HepG2 (cell line): ENCODE data around the gene ZCCHC24. TPM values are rescaled to one million over a fixed set of nuclear protein-coding genes. Genes with fewer than 3 reads are reported as not detected.
A peak's percentile ranks its signal among the peaks of the same experiment; 100 is the strongest.

Experiments used
- CENPX ChIP-seq: sonication (generic); formaldehyde crosslinking; IDR thresholded peaks from 2 replicates; pipeline ENCODE4 v1.9.0; 2021; ENCODE audit warnings: mild to moderate bottlenecking, missing genetic modification reagents, moderate library complexity
- CREB1 ChIP-seq, 2 experiments: fragments of 450-650 bp in 1 of 2; IDR thresholded peaks; 2 replicates each; pipeline ENCODE4 v1.6.1; 2016 to 2017; ENCODE audit warnings: control low read depth in 1 of 2, mild to moderate bottlenecking in 1 of 2, missing compliant biosample characterization in 1 of 2, missing genetic modification characterization in 1 of 2
- DMAP1 ChIP-seq: IDR thresholded peaks from 2 replicates; pipeline ENCODE4 v1.6.1; 2016
- EHMT2 ChIP-seq: fragments of 200-600 bp; sonication (generic); IDR thresholded peaks from 2 replicates; pipeline ENCODE4 v1.7.0; 2017; ENCODE audit warnings: antibody characterized with exemption, low read depth, low read length, borderline replicate concordance
- GTF2F1 ChIP-seq: fragments of 150-350 bp; IDR thresholded peaks from 2 replicates; pipeline ENCODE4 v1.6.1; 2014; ENCODE audit warnings: low read length
- HOXA3 ChIP-seq: sonication (generic); formaldehyde crosslinking; IDR thresholded peaks from 2 replicates; pipeline ENCODE4 v1.5.0; 2020; ENCODE audit warnings: missing genetic modification reagents
- KDM4B ChIP-seq: sonication (generic); formaldehyde crosslinking; IDR thresholded peaks from 2 replicates; pipeline ENCODE4 v1.4.0; 2020; ENCODE audit warnings: missing genetic modification reagents
- MED13 ChIP-seq: sonication (generic); formaldehyde crosslinking; IDR thresholded peaks from 2 replicates; pipeline ENCODE4 v1.5.0; 2020; ENCODE audit warnings: missing genetic modification reagents
- PAF1 ChIP-seq: IDR thresholded peaks from 2 replicates; pipeline ENCODE4 v1.6.1; 2016; ENCODE audit warnings: missing genetic modification reagents, missing compliant biosample characterization
- PAX8 ChIP-seq: sonication (generic); formaldehyde crosslinking; IDR thresholded peaks from 2 replicates; pipeline ENCODE4 v1.8.0; 2022; ENCODE audit warnings: mild to moderate bottlenecking, missing genetic modification reagents, borderline replicate concordance
- SETDB1 ChIP-seq: sonication (generic); formaldehyde crosslinking; IDR thresholded peaks from 2 replicates; pipeline ENCODE4 v1.5.1; 2020; ENCODE audit warnings: missing genetic modification reagents, mild to moderate bottlenecking, borderline replicate concordance
- SKI ChIP-seq: fragments of 450-650 bp; IDR thresholded peaks from one replicate; pipeline ENCODE4 v1.6.1; 2018; ENCODE audit warnings: mild to moderate bottlenecking; ENCODE audit not compliant: partially characterized antibody
- SOX13 ChIP-seq, 3 experiments: fragments of 450-650 bp in 1 of 3; sonication (generic) in 1 of 3; formaldehyde crosslinking in 1 of 3; IDR thresholded peaks in 2 of 3; conservative IDR thresholded peaks in 1 of 3; 2 replicates each; pipeline versions ENCODE4 v1.5.0 to v1.6.1; 2016 to 2020; ENCODE audit warnings: antibody characterized with exemption in 1 of 3, mild to moderate bottlenecking in 1 of 3, missing compliant biosample characterization in 1 of 3, missing genetic modification reagents in 1 of 3, moderate library complexity in 1 of 3
- SP1 ChIP-seq, 2 experiments: fragments of 450-650 bp in 1 of 2; sonication (generic) in 1 of 2; formaldehyde crosslinking in 1 of 2; IDR thresholded peaks; 2 replicates each; pipeline versions ENCODE4 v1.4.0 to v1.6.1; 2016 to 2020; ENCODE audit warnings: missing genetic modification reagents in 1 of 2
- TBX2 ChIP-seq: sonication (generic); formaldehyde crosslinking; IDR thresholded peaks from 2 replicates; pipeline ENCODE4 v1.5.0; 2020; ENCODE audit warnings: missing genetic modification reagents, mild to moderate bottlenecking, borderline replicate concordance
- TBX3 ChIP-seq: fragments of 450-650 bp; IDR thresholded peaks from 2 replicates; pipeline ENCODE4 v1.6.1; 2017; ENCODE audit warnings: antibody characterized with exemption, mild to moderate bottlenecking, inconsistent platforms, borderline replicate concordance
- TGIF2 ChIP-seq: IDR thresholded peaks from 2 replicates; pipeline ENCODE4 v1.6.1; 2016; ENCODE audit warnings: control low read depth, missing compliant biosample characterization
- ZC3H13 ChIP-seq: sonication (generic); formaldehyde crosslinking; IDR thresholded peaks from 2 replicates; pipeline ENCODE4 v1.8.1; 2023; ENCODE audit warnings: mild to moderate bottlenecking, missing genetic modification reagents, moderate library complexity
- ZKSCAN8 ChIP-seq: IDR thresholded peaks from 2 replicates; pipeline ENCODE4 v1.6.1; 2016; ENCODE audit warnings: borderline replicate concordance, missing genetic modification reagents, missing compliant biosample characterization
- ZNF264 ChIP-seq: sonication (generic); formaldehyde crosslinking; IDR thresholded peaks from 2 replicates; pipeline ENCODE4 v1.4.0; 2020; ENCODE audit warnings: missing genetic modification reagents
- ZNF337 ChIP-seq: sonication (generic); formaldehyde crosslinking; IDR thresholded peaks from 2 replicates; pipeline ENCODE4 v1.5.1; 2020; ENCODE audit warnings: missing genetic modification reagents, low read depth, mild to moderate bottlenecking, borderline replicate concordance
- ZNF550 ChIP-seq: sonication (generic); formaldehyde crosslinking; IDR thresholded peaks from 2 replicates; pipeline ENCODE4 v1.4.0; 2020; ENCODE audit warnings: mild to moderate bottlenecking, missing genetic modification reagents, borderline replicate concordance
- ZNF562 ChIP-seq: sonication (generic); formaldehyde crosslinking; IDR thresholded peaks from 2 replicates; pipeline ENCODE4 v1.8.0; 2022; ENCODE audit warnings: missing genetic modification reagents, borderline replicate concordance
- ZSCAN30 ChIP-seq: sonication (generic); formaldehyde crosslinking; IDR thresholded peaks from 2 replicates; pipeline ENCODE4 v1.5.0; 2020; ENCODE audit warnings: mild to moderate bottlenecking, missing genetic modification reagents
- polyA plus RNA-seq, 8 experiments: library from polyadenylated mRNA; depleted of rRNA in 3 of 8; stranded (reverse) in 7 of 8; unstranded in 1 of 8; fragments of >200 nt; fragmentation: Illumina TruSeq in 4 of 8; extraction: Trizol in 4 of 8; gene quantifications; 2 replicates each; pipeline versions ENCODE4 v1.2.1 to v1.2.3, GENCODE V29; 2011 to 2016; ENCODE audit warnings: low read depth in 4 of 8, missing spikeins in 1 of 8, mixed read lengths in 1 of 8; ENCODE audit not compliant: insufficient read depth in 1 of 8
- total RNA-seq, 5 experiments: library from RNA; depleted of rRNA; stranded (reverse); fragments of >200 nt; fragmentation: Illumina TruSeq; extraction: Trizol; gene quantifications; 2 replicates each; pipeline ENCODE4 v1.2.3, GENCODE V29; 2016; ENCODE audit warnings: low read depth in 1 of 5
- TF ChIP-seq, protein P1 (sequence below): sonication (generic); formaldehyde crosslinking; IDR thresholded peaks from 2 replicates; pipeline ENCODE4 v1.8.0; 2022; ENCODE audit warnings: mild to moderate bottlenecking, missing genetic modification reagents; ENCODE audit not compliant: insufficient replicate concordance
- TF ChIP-seq, protein P2 (sequence below): IDR thresholded peaks from 2 replicates; pipeline ENCODE4 v1.6.1; 2016; ENCODE audit warnings: missing biosample characterization, missing genetic modification reagents, low read depth
- TF ChIP-seq, protein P3 (sequence below): sonication (generic); formaldehyde crosslinking; IDR thresholded peaks from 2 replicates; pipeline ENCODE4 v1.8.1; 2023; ENCODE audit warnings: missing genetic modification reagents, inconsistent platforms, borderline replicate concordance

The ZCCHC24 gene
- total and polyA plus RNA-seq, 2 of the 13 experiments (the other 11 are each of a cell fraction or from before 2014, with no cell fraction given): 3.1 to 7.9 TPM

DNA sequence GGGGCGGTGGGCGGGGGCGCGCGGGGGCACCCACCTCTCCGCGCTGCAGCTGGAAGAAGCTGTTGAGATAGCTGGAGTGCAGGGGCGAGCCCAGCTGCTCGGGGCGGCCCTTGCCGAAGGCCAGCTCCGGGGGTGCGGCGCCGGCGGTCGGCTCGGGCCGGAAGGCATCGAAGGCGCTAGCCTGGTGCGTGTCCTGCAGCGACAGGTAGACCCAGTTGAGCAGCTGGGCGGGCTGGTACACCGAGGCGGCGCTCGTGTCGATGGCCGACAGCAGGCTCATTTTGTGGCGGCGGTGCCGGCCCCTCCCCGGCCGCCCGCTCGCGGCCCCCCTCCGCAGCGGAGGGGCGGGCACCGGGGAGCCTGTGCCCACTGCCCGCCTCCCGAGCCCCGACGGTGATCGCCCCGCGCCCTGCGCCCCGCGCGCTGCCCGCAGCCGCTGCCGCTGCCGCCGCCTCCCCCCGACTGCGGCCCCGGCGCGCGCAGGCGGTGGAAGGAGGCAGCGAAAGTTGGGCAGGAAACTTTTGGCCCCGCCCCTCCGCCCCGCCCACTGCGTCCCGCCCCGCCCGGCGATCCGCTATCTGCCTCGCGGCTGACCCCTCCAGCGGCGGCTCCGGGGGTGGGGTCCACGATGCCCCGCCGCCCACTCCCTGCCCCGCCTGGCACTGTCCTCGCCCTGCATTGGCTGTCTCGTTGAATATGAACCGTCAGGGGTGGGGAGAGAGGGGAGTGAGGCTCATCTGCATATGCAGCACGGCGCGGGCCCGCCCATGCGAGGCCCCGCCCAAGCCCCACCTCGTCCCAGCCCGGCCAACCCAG lies at the start of gene ZCCHC24 (continued):
- TF ChIP-seq, protein P1, sequence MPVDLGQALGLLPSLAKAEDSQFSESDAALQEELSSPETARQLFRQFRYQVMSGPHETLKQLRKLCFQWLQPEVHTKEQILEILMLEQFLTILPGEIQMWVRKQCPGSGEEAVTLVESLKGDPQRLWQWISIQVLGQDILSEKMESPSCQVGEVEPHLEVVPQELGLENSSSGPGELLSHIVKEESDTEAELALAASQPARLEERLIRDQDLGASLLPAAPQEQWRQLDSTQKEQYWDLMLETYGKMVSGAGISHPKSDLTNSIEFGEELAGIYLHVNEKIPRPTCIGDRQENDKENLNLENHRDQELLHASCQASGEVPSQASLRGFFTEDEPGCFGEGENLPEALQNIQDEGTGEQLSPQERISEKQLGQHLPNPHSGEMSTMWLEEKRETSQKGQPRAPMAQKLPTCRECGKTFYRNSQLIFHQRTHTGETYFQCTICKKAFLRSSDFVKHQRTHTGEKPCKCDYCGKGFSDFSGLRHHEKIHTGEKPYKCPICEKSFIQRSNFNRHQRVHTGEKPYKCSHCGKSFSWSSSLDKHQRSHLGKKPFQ (CRISPR knock-in tag): no peak
- TF ChIP-seq CREB1 (IDR thresholded peaks at IDR 0.05) (no peak), CREB1 (CRISPR knock-in tag; IDR thresholded peaks at IDR 0.05) (no peak), TBX3 (no peak), ZSCAN30 (CRISPR knock-in tag) (no peak), SKI (no peak), PAX8 (no peak), CENPX (no peak), EHMT2 (no peak), PAF1 (no peak), HOXA3 (CRISPR knock-in tag) (peak; percentile 17; the same call in 1 of the 2 replicates), TBX2 (CRISPR knock-in tag) (peak; percentile 6; the same call in 1 of the 2 replicates), ZNF550 (CRISPR knock-in tag) (no peak), TGIF2 (CRISPR knock-in tag) (no peak), ZNF264 (CRISPR knock-in tag) (no peak), SETDB1 (no peak), MED13 (CRISPR knock-in tag) (no peak), ZC3H13 (CRISPR knock-in tag) (no peak), KDM4B (no peak), ZKSCAN8 (CRISPR knock-in tag) (no peak), ZNF562 (CRISPR knock-in tag) (no peak), SOX13 (IDR thresholded peaks at IDR 0.05) (no peak), SOX13 (CRISPR knock-in tag; conservative IDR thresholded peaks at IDR 0.05 in 1 of 2, IDR thresholded peaks at IDR 0.05 in 1 of 2) (no peak; a peak in 1 of 4 replicates), DMAP1 (CRISPR knock-in tag) (no peak), ZNF337 (CRISPR knock-in tag) (no peak), SP1 (IDR thresholded peaks at IDR 0.05) (no peak), SP1 (CRISPR knock-in tag; IDR thresholded peaks at IDR 0.05) (peak; percentile 80), GTF2F1 (no peak)
- TF ChIP-seq, protein P2, sequence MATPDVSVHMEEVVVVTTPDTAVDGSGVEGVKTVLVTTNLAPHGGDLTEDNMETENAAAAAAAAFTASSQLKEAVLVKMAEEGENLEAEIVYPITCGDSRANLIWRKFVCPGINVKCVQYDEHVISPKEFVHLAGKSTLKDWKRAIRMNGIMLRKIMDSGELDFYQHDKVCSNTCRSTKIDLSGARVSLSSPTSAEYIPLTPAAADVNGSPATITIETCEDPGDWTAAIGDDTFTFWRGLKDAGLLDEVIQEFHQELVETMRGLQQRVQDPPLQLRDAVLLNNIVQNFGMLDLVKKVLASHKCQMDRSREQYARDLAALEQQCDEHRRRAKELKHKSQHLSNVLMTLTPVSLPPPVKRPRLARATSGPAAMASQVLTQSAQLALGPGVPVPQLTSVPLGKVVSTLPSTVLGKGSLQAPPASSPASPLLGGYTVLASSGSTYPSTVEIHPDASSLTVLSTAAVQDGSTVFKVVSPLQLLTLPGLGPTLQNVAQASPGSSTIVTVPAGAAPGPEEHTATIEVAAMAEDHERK (CRISPR knock-in tag): no peak
- TF ChIP-seq, protein P3, sequence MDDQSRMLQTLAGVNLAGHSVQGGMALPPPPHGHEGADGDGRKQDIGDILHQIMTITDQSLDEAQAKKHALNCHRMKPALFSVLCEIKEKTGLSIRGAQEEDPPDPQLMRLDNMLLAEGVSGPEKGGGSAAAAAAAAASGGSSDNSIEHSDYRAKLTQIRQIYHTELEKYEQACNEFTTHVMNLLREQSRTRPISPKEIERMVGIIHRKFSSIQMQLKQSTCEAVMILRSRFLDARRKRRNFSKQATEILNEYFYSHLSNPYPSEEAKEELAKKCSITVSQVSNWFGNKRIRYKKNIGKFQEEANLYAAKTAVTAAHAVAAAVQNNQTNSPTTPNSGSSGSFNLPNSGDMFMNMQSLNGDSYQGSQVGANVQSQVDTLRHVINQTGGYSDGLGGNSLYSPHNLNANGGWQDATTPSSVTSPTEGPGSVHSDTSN (CRISPR knock-in tag): no peak
